NCI-H2196 (cell line): ENCODE measurements around the gene GPR3.

Experiments
- DNase-seq: peaks from one replicate; lab custom pipeline; 2025; ENCODE audit not compliant: unreplicated experiment; lab: John Stamatoyannopoulos, UW

Gene GPR3

GRCh38 chr1:27358038-27358927, 34.1 kb upstream of the GPR3 start:
- no peak for DNase-seq

GRCh38 chr1:27358928-27359313, 33.5 kb upstream of the GPR3 start:
- DNase-seq, result no peak

GRCh38 chr1:27359822-27360158, 32.6 kb upstream of the GPR3 start:
- DNase-seq, result no peak

GRCh38 chr1:27360159-27361043, 32.0 kb upstream of the GPR3 start:
- DNase-seq, result no peak

- no peak for DNase-seq
These were observed 31.4 kb upstream of the GPR3 start for GRCh38 chr1:27361044-27361402.

GRCh38 chr1:27361553-27361952, 30.9 kb upstream of the GPR3 start:
- DNase-seq, result no peak

- DNase-seq, result no peak
These were observed 28.4 kb upstream of the GPR3 start for GRCh38 chr1:27363766-27364695.

GRCh38 chr1:27364696-27365371, 27.6 kb upstream of the GPR3 start:
- DNase-seq, result no peak

GRCh38 chr1:27365372-27366112, 26.9 kb upstream of the GPR3 start:
- peak; percentile 86 for DNase-seq

GRCh38 chr1:27366113-27366410, 26.4 kb upstream of the GPR3 start:
- DNase-seq, result peak; percentile 76

GRCh38 chr1:27366411-27367159, 25.8 kb upstream of the GPR3 start, which contains the start of gene MAP3K6:
TSS of gene MAP3K6 (minus strand) at chr1:27366961. CDS start at chr1:27366597, 364 bp downstream.
- peak; percentile 81 for DNase-seq

- no peak for DNase-seq
These were observed 25.2 kb upstream of the GPR3 start for GRCh38 chr1:27367160-27367650.

- no peak for DNase-seq
These were observed 23.4 kb upstream of the GPR3 start for GRCh38 chr1:27368869-27369582.

GRCh38 chr1:27372022-27372807, 20.2 kb upstream of the GPR3 start:
- no peak for DNase-seq

GRCh38 chr1:27372808-27373690, 19.4 kb upstream of the GPR3 start:
- DNase-seq, result no peak

GRCh38 chr1:27374362-27375086, 17.9 kb upstream of the GPR3 start, which contains the start of gene FCN3:
TSS of gene FCN3 (minus strand) at chr1:27374824. CDS start at chr1:27374818, 6 bp downstream.
- no peak for DNase-seq
